Right atrium auricular region (tissue), 2 donors: ENCODE results near the gene MIPOL1. TPM values are rescaled to one million over a fixed set of nuclear protein-coding genes. Genes with fewer than 3 reads are reported as not detected.

Source experiments
- DNase-seq: peaks from one replicate; pipeline ENCODE4 v3.0.0-alpha.2; 2019; ENCODE audit warnings: low spot score
- H3K27ac ChIP-seq, 2 donors: fragments of 200-600 bp; sonication (generic); 1 replicate in 1 of 2; 2 replicates in 1 of 2; pipeline ENCODE4 v1.5.1; 2016 to 2019
- H3K27me3 ChIP-seq, 2 donors: fragments of 200-600 bp; sonication (generic); one replicate each; pipeline versions ENCODE4 v1.5.1 to v1.6.0; 2017 to 2019
- H3K36me3 ChIP-seq: fragments of 200-600 bp; sonication (generic); one replicate; pipeline ENCODE4 v1.5.1; 2016
- H3K4me1 ChIP-seq, 2 donors: fragments of 200-600 bp; sonication (generic); one replicate each; pipeline versions ENCODE4 v1.5.1 to v1.6.0; 2017 to 2019
- H3K4me3 ChIP-seq, 2 donors: fragments of 200-600 bp; sonication (generic); 1 replicate in 1 of 2; 2 replicates in 1 of 2; pipeline ENCODE4 v1.5.1; 2017 to 2019; ENCODE audit warnings: mild to moderate bottlenecking in 1 of 2, moderate library complexity in 1 of 2
- H3K9me3 ChIP-seq, 2 donors: fragments of 200-600 bp; sonication (generic); one replicate each; pipeline ENCODE4 v1.5.1; 2019
- CTCF ChIP-seq, 2 donors: fragments of 200-600 bp; sonication (generic); IDR thresholded peaks; one replicate each; pipeline ENCODE4 v1.5.1; 2019; ENCODE audit warnings: antibody characterized with exemption in 2 of 2
- total RNA-seq, 2 donors: library from RNA; depleted of rRNA; stranded (reverse); fragments of >200 nt; gene quantifications; one replicate each; pipeline ENCODE4 v1.1.0, GENCODE V29; 2016

The MIPOL1 gene
- total RNA-seq, 2 donors from 2014 or later: 4.9 to 6.2 TPM

GRCh38 chr14:37583358-37584210 lies 385.8 kb downstream of the MIPOL1 start:
- no peaks in the 10 kb centered on the region for H3K9me3 ChIP-seq
- peaks cover 0 to 32% of the 10 kb centered on the region in 2 donors for H3K4me1 ChIP-seq
- H3K36me3 ChIP-seq: no peaks in the 10 kb centered on the region
- H3K4me3 ChIP-seq: no peak overlapping the region
- no peak for TF ChIP-seq CTCF (IDR thresholded peaks at IDR 0.05)
- no peak overlapping the region for H3K27ac ChIP-seq
- peaks cover 35 to 50% of the 10 kb centered on the region in 2 donors for H3K27me3 ChIP-seq
- no peak for DNase-seq

- Histone ChIP-seq H3K36me3 (no peaks in the 10 kb centered on the region), H3K4me3 (no peak overlapping the region), H3K27me3 (peaks cover 44 to 59% of the 10 kb centered on the region in 2 donors), H3K9me3 (no peaks in the 10 kb centered on the region), H3K4me1 (peaks cover 0 to 32% of the 10 kb centered on the region in 2 donors), H3K27ac (no peak overlapping the region)
- TF ChIP-seq CTCF (IDR thresholded peaks at IDR 0.05): no peak
- no peak for DNase-seq
These were observed 386.7 kb downstream of the MIPOL1 start for GRCh38 chr14:37584211-37585100.

GRCh38 chr14:37585101-37585511 lies 387.4 kb downstream of the MIPOL1 start:
- H3K27me3 ChIP-seq: peaks cover 45 to 64% of the 10 kb centered on the region in 2 donors
- TF ChIP-seq CTCF (IDR thresholded peaks at IDR 0.05): no peak
- no peaks in the 10 kb centered on the region for H3K9me3 ChIP-seq
- H3K27ac ChIP-seq: no peak overlapping the region
- no peak overlapping the region for H3K4me3 ChIP-seq
- H3K36me3 ChIP-seq: no peaks in the 10 kb centered on the region
- H3K4me1 ChIP-seq: peaks cover 0 to 32% of the 10 kb centered on the region in 2 donors
- DNase-seq: no peak

GRCh38 chr14:37585971-37586796 lies 388.4 kb downstream of the MIPOL1 start:
- no peak overlapping the region for H3K27ac ChIP-seq
- H3K4me3 ChIP-seq: no peak overlapping the region
- H3K9me3 ChIP-seq: no peaks in the 10 kb centered on the region
- H3K27me3 ChIP-seq: peaks cover 53 to 75% of the 10 kb centered on the region in 2 donors
- DNase-seq: no peak
- H3K36me3 ChIP-seq: no peaks in the 10 kb centered on the region
- no peak for TF ChIP-seq CTCF (IDR thresholded peaks at IDR 0.05)
- H3K4me1 ChIP-seq: peaks cover 0 to 32% of the 10 kb centered on the region in 2 donors

- no peak for DNase-seq
- H3K36me3 ChIP-seq: no peaks in the 10 kb centered on the region
- TF ChIP-seq CTCF (IDR thresholded peaks at IDR 0.05): no peak
- H3K4me3 ChIP-seq: no peak overlapping the region
- H3K27ac ChIP-seq: no peak overlapping the region
- H3K9me3 ChIP-seq: no peaks in the 10 kb centered on the region
- peaks cover 58 to 81% of the 10 kb centered on the region in 2 donors for H3K27me3 ChIP-seq
- peaks cover 0 to 35% of the 10 kb centered on the region in 2 donors for H3K4me1 ChIP-seq
These were observed 389.0 kb downstream of the MIPOL1 start for GRCh38 chr14:37586797-37587130.
